Caco-2 (cell line): ENCODE measurements around the gene SNCB. TPM values are rescaled to one million over a fixed set of nuclear protein-coding genes. Genes with fewer than 3 reads are reported as not detected.

Experiments
- BruUV-seq: library from RNA; stranded (reverse); fragments of 400-500 nt; replicated peaks from 2 replicates; lab custom pipeline; 2021; lab: Mats Ljungman, UMichigan
- CTCF ChIA-PET: fragments of 300-600 bp; sonication (Branson Sonifier 250); formaldehyde crosslinking; loops from one replicate; lab custom pipeline; 2022; ENCODE audit warnings: antibody characterized with exemption; lab: Charles Lee
- POLR2A ChIA-PET: fragments of 300-600 bp; sonication (Branson Sonifier 250); formaldehyde crosslinking; loops from one replicate; lab custom pipeline; 2022; ENCODE audit warnings: antibody characterized with exemption; lab: Charles Lee
- DNase-seq, 2 experiments: peaks; one replicate each; pipeline versions ENCODE4 v3.0.0 to v3.0.0-alpha.2; 2020 to 2022
- H3K27me3 ChIP-seq: replicated peaks from 2 replicates; pipeline ENCODE4 v1.6.0; 2011; ENCODE audit warnings: low read length; ENCODE audit not compliant: control insufficient read depth, insufficient read depth
- H3K36me3 ChIP-seq: 2 replicates; pipeline ENCODE4 v1.5.1; 2011; ENCODE audit warnings: low read length; ENCODE audit not compliant: control insufficient read depth, insufficient read depth
- H3K4me1 ChIP-seq: fragments of 250-450 bp; sonication (Bioruptor Pico); 2 replicates; pipeline ENCODE4 v1.5.1; 2020; ENCODE audit warnings: mild to moderate bottlenecking
- H3K4me3 ChIP-seq: 2 replicates; pipeline ENCODE4 v1.5.1; 2011; ENCODE audit warnings: low read depth, mild to moderate bottlenecking, control low read depth, low read length
- H3K9me3 ChIP-seq: fragments of 250-450 bp; sonication (Bioruptor Pico); 2 replicates; pipeline ENCODE4 v1.5.1; 2020; ENCODE audit warnings: mild to moderate bottlenecking, moderate library complexity
- H3K27ac Mint-ChIP-seq: one replicate; pipeline ENCODE4 v1.8.0; 2022; ENCODE audit warnings: mixed read lengths; ENCODE audit not compliant: unreplicated experiment
- H3K27me3 Mint-ChIP-seq: one replicate; pipeline ENCODE4 v1.8.0; 2022; ENCODE audit warnings: mixed read lengths; ENCODE audit not compliant: insufficient read depth, unreplicated experiment
- H3K36me3 Mint-ChIP-seq: one replicate; pipeline ENCODE4 v1.8.0; 2022; ENCODE audit warnings: mild to moderate bottlenecking, mixed read lengths; ENCODE audit not compliant: insufficient read depth, unreplicated experiment
- H3K4me1 Mint-ChIP-seq: one replicate; pipeline ENCODE4 v1.8.0; 2022; ENCODE audit warnings: low read depth, mixed read lengths; ENCODE audit not compliant: unreplicated experiment
- H3K4me3 Mint-ChIP-seq: one replicate; pipeline ENCODE4 v1.8.0; 2022; ENCODE audit warnings: mild to moderate bottlenecking, moderate library complexity, mixed read lengths; ENCODE audit not compliant: unreplicated experiment
- H3K9me3 Mint-ChIP-seq: one replicate; pipeline ENCODE4 v1.8.0; 2022; ENCODE audit warnings: mixed read lengths; ENCODE audit not compliant: unreplicated experiment
- CTCF ChIP-seq, 2 experiments: fragments of 200-600 bp in 1 of 2; IDR thresholded peaks; 1 replicate in 1 of 2; 2 replicates in 1 of 2; pipeline versions ENCODE4 v1.5.1 to v1.8.0; 2011 to 2022; ENCODE audit warnings: antibody characterized with exemption in 1 of 2, control low read depth in 1 of 2, inconsistent platforms in 1 of 2, low read depth in 1 of 2, low read length in 1 of 2, mild to moderate bottlenecking in 1 of 2, moderate library complexity in 1 of 2; ENCODE audit not compliant: insufficient read depth in 1 of 2, severe bottlenecking in 1 of 2, unreplicated experiment in 1 of 2
- intact Hi-C: fragments of 100-400 bp; cut with micrococcal nuclease; formaldehyde crosslinking; loops from one replicate; pipeline ENCODE4 v1.10.0; 2022; ENCODE audit not compliant: unreplicated experiment
- total RNA-seq: library from RNA; stranded (reverse); gene quantifications from 2 replicates; pipeline ENCODE4 v1.2.3, GENCODE V29; 2022

Gene SNCB
- total RNA-seq, 1 experiment from 2014 or later = not detected

GRCh38 chr5:176659512-176659839 lies 29.1 kb upstream of the SNCB start:
- intact Hi-C loops = no loop called here
- H3K27ac Mint-ChIP-seq = no peak overlapping the region
- no TSS peak for BruUV-seq
- no peak for TF ChIP-seq CTCF (IDR thresholded peaks at IDR 0.05; ENCODE audit: insufficient read depth in 1 of 2, low read depth in 1 of 2, low read length in 1 of 2, severe bottlenecking in 1 of 2, unreplicated experiment in 1 of 2)
- no peaks in the 10 kb centered on the region for H3K27me3 ChIP-seq
- H3K36me3 ChIP-seq = no peaks in the 10 kb centered on the region; the same call in 1 of the 2 replicates
- no peak for DNase-seq
- H3K4me3 Mint-ChIP-seq = no peak overlapping the region
- H3K4me1 Mint-ChIP-seq = no peaks in the 10 kb centered on the region
- H3K4me1 ChIP-seq = no peaks in the 10 kb centered on the region
- H3K9me3 ChIP-seq = no peaks in the 10 kb centered on the region
- no peaks in the 10 kb centered on the region for H3K9me3 Mint-ChIP-seq
- POLR2A ChIA-PET = no interaction called here
- H3K4me3 ChIP-seq = no peak overlapping the region
- no peaks in the 10 kb centered on the region for H3K36me3 Mint-ChIP-seq
- peaks cover 3% of the 10 kb centered on the region for H3K27me3 Mint-ChIP-seq
- CTCF ChIA-PET = interaction anchor here (0.6 to 2.3 kb wide), 6 partner anchors 29 to 1717 kb away, joined by 3 to 10 read pairs (median 5); partner anchors contain the start of genes EIF4E1B and SNCB

GRCh38 chr5:176658817-176659511 lies 28.6 kb upstream of the SNCB start:
- no peaks in the 10 kb centered on the region for H3K27me3 Mint-ChIP-seq
- no peaks in the 10 kb centered on the region for H3K27me3 ChIP-seq
- TF ChIP-seq CTCF (IDR thresholded peaks at IDR 0.05; ENCODE audit: insufficient read depth in 1 of 2, low read depth in 1 of 2, low read length in 1 of 2, severe bottlenecking in 1 of 2, unreplicated experiment in 1 of 2) = no peak
- H3K4me3 Mint-ChIP-seq = no peak overlapping the region
- no peaks in the 10 kb centered on the region for H3K9me3 ChIP-seq
- no peaks in the 10 kb centered on the region; the same call in 1 of the 2 replicates for H3K36me3 ChIP-seq
- ChIA-PET POLR2A (no interaction called here), CTCF (interaction anchor here (0.6 to 2.3 kb wide), 2 partner anchors 43 to 412 kb away, joined by 5 to 7 read pairs; no protein-coding TSS in a partner anchor)
- no peak overlapping the region for H3K27ac Mint-ChIP-seq
- intact Hi-C loops = no loop called here
- H3K9me3 Mint-ChIP-seq = no peaks in the 10 kb centered on the region
- H3K36me3 Mint-ChIP-seq = no peaks in the 10 kb centered on the region
- no peaks in the 10 kb centered on the region for H3K4me1 Mint-ChIP-seq
- no peak overlapping the region for H3K4me3 ChIP-seq
- H3K4me1 ChIP-seq = no peaks in the 10 kb centered on the region
- no peak for DNase-seq
- BruUV-seq = no TSS peak

- no peak overlapping the region for H3K4me3 ChIP-seq
- H3K4me1 ChIP-seq = no peaks in the 10 kb centered on the region
- Mint-ChIP-seq H3K9me3 (no peaks in the 10 kb centered on the region), H3K4me1 (no peaks in the 10 kb centered on the region), H3K27me3 (no peaks in the 10 kb centered on the region), H3K36me3 (no peaks in the 10 kb centered on the region), H3K27ac (no peak overlapping the region), H3K4me3 (no peak overlapping the region)
- ChIA-PET POLR2A (no interaction called here), CTCF (interaction anchor here (1.0 to 1.6 kb wide), 4 partner anchors 11 to 79 kb away, joined by 3 to 7 read pairs (median 4); partner anchors contain the start of gene TSPAN17)
- H3K36me3 ChIP-seq = no peaks in the 10 kb centered on the region; the same call in 1 of the 2 replicates
- H3K27me3 ChIP-seq = no peaks in the 10 kb centered on the region
- intact Hi-C loops = no loop called here
- TSS peak; percentile 48 for BruUV-seq
- H3K9me3 ChIP-seq = no peaks in the 10 kb centered on the region
- peak; percentile 59 to 61 for DNase-seq
- peak; percentile 85 to 96 for TF ChIP-seq CTCF (IDR thresholded peaks at IDR 0.05; ENCODE audit: insufficient read depth in 1 of 2, low read depth in 1 of 2, low read length in 1 of 2, severe bottlenecking in 1 of 2, unreplicated experiment in 1 of 2)
Measured at GRCh38 chr5:176658007-176658599, 27.8 kb upstream of the SNCB start.
